GM19397 (cell line): ENCODE data around the gene CRYBG1.

Experiments used
- ATAC-seq: cut with Tn5 transposase; IDR thresholded peaks from one replicate; pipeline ENCODE4 v1.9.1; 2021; ENCODE audit warnings: mild to moderate bottlenecking, moderate library complexity; ENCODE audit not compliant: unreplicated experiment

CRYBG1 gene

DNA sequence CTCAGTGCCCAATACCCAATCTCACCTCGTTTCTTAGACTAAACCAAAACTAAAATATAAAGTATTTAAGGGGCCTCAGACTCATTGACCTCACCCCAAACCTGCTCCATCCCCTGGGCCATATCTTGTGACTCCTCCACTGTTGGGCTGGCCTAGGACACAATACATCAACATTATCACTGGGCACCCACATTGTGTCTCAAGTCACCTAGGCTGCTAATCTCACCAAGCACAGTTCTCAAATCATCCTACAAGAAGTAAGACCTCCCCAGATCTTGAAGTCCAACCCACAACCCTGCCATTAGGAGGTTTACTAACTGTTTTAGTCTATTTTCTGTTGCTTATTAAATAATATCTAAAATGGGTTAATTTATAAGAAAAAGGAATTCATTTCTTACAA, 96.2 kb downstream of the CRYBG1 start:
- ATAC-seq: no peak

DNA sequence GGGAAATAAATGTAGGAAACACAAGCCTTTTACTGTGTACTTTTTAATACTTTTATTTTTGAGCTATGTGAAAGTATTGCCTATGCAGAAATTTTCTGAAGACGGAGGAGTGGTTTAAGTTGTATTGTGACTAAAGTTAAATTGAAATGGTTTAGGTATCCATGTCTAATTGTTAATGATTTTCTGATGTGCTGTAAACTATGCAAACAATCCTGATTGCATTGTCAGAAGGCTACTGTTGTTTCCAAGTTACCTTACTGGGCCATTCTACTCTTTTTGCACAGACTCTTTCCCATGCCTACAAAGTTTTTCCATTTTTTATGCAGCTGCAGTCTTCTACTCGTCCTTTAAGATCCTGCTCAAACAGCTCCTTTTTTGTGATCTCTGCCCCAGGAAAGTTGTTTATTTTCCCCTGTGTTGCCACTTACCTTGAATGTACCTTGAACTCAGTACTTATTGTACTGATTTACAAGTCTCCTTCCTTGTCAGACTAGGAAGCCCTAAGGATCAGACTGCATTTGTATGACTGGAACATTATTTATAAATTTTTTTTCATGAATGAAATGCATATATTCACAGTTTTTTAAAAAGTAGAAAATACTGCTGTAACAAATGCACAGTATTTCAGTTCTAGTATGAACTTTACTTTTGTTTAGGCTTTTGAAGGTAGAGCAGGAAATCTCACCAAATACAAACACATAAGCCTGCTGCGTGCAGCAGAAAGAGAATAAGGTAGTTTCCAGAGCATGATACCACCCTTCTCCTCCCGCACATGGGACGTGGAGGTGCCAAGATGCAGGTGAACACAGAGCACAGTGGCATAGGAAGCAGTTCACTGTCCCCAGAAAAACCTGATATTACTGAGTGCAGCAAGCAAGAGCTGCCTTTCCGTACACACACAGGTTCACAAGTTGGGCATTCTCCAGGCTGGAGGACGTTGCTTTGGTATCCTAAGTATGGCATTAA, 97.8 kb downstream of the CRYBG1 start:
- ATAC-seq: no peak

DNA sequence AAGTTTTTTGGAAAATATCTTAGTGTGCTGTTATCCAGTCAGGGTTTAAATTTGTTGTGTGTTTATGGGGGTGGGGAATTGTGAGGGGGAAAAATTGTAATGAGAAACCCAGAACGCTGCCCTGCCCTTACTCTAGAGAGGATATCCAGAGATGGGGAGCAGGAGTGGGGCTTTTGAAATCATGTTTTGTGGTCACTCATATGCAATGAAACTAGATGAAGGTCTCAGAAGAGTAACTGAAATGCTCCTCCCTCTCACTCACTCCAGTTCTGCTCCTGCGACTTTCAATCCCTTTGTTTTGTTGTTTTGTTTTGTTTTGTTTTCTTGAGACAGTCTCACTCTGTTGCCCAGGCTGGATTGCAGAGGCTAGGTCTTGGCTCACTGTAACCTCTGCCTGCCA, 100.0 kb downstream of the CRYBG1 start:
- ATAC-seq: no peak

DNA sequence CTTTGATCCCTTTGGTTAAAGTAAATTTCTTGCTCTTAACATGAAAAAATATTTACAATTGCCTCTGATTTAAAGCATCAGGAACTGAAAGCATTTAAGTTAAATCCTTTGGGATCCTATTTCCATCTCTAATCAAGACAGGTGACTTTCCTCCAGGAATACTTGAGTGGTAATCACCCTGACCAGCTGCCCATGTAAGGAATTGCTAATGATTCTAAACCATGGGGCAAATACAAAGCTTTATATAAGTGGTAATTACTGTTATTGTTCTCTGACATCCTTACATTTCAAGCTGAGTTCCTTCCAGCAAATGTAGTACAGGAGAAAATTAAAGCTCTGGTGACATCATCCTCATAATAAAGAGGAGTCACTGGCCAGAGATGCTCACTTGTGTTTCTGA, 100.6 kb downstream of the CRYBG1 start:
- ATAC-seq: no peak

DNA sequence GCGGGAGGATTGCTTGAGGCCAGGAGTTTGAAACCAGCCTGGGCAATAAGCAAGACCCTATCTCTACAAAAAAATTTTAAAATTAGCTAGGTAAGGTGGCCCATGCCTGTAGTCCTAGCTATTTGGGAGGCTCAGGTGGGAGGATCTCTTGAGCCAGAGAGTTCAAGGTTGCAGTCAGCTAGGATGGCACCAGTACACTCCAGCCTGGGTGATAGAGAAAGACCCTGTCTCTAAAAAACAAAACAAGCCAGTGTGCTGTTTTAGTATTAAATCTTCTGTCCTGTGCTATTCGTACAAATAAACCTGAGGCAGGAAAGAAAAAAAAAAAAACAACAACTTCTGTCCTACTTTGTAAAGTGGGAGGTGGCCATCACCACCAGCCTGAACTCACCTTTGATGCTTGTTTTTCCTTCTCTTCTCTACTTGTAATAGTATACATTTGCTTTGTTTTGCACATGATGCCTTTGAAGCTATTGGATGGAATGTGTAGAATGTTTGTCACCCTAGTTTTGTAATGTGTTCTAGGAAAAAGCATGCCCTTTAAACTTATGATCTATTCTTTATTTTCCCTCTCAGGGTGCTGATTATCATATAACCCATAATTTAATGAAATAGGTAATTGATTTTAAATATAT, 102.5 kb downstream of the CRYBG1 start:
- no peak for ATAC-seq

DNA sequence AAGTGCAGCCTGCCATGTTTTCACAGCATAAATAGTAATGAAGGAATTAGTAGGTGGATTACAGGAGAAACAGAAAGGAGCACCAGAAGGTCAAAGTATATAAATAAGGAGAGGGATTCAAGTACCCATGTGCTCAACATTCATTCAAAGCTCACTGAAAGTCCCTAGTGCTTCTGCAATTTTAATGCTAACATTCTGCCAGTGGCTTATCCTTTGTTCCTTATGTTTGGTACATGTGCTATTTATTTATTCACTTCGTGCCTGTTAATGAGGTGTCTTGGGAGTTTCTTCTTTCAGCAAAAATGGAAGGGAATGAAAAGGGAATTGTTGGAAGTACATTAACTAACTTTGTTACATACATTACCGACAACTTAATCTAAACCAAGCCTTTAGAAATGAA, 105.7 kb downstream of the CRYBG1 start:
- ATAC-seq: no peak

DNA sequence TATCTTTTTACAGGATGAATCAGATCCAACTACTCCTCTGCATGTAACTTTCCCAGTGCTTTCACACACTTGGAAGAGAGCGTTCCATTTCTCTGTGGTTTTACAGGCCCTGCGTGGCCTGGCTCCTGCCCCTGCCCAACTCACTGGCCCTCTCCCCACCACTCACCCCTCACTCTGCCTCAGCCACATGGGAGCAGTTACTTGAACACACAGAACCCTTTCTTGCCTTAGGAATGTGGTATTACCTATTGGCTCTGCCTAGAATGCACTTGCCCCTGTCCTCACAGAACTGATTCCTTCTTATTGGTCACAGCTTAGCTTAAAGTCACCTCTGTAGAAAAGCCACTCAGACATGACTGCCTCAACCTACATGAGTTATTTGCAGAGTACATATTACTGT, 108.4 kb downstream of the CRYBG1 start:
- ATAC-seq: no peak

DNA sequence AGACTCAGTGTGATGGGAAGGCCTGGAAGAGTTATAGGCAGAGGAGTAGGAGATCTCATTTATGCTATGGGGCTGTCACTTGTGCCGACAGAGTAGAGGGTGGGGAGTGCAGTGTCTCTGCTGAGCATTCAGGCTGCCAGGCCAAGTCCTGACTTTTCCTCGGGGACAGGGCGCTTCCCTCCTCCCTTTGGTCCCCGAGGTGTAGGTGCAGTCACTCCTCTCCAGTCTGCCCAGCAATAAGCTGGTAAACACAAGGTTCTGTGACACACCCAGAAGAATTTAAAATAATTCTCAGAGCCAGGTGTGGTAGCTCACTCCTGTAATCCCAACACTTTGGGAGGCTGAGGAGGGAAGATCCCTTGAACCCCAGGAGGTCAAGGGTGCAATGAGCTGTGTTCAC, 109.4 kb downstream of the CRYBG1 start:
- no peak for ATAC-seq

DNA sequence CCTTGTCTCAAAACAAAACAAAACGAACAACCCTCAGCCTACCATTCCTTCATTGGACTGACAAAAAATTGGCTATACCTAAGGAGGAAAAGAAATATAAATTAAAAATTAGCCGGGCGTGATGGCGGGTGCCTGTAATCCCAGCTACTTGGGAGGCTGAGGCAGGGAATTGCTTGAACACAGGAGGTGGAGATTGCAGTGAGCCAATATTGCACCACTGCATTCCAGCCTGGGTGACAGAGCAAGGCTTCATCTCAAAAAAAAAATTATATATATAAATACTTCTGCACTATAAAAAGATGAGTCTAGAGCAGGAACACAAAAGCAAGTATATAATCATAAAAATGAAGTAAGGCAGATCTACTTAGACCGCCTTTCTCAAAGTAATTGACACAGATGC, 109.8 kb downstream of the CRYBG1 start:
- no peak for ATAC-seq

DNA sequence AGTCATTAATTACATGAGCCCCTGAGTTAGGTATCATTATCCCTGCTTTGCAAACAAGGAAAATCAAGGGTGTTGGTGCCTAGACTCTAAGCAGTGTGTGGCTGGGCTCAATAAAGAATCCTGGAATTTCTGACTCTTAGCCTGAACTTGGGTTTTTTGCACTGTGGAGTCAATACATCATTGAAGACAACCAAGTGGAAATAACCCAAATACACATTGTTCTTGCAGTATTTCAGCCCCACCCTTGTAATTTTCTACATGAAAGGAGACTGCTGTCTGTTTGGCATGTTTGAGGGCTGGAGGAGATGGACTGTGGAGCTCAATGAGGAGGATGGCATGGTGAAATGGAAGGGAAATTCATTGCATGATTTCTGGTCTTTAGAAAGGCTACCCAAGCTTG, 110.3 kb downstream of the CRYBG1 start:
- ATAC-seq: no peak

DNA sequence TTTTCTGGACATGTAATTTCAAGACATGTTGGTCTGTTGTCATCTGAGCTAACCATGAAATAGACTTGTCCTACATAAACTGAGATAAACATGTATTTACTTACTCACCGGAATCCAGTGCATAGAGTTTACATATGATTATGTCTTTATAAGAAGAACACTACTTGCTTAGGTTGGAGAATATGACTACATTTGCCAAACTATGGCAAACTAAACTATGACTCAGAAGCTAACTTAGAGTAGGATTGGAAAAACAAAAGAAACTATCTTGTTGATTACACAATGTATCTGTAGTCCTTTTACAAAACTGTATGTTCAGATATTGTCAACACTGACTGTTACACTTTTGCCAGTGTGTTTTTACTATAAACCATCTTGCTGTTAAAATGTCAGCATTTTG, 113.3 kb downstream of the CRYBG1 start:
- no peak for ATAC-seq

DNA sequence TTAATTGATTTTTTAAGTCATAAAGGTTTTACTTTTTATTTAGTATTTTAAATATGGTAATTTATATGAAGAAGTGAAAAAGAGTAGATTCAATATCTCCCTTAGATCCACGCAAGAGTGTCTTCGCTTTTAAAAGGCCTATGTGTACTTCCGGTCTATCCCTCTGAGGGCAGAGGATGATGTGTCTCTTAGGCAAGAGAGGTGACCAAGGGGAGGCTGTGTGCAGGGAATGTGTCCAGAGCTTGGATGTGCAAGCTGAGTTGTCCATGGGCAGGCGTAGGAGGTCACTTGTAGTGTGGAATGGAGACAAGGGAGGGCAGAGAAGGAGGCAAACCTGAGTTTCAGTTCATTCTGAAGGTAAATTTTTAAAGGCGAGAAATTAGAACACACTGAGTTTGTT, 113.9 kb downstream of the CRYBG1 start:
- no peak for ATAC-seq

DNA sequence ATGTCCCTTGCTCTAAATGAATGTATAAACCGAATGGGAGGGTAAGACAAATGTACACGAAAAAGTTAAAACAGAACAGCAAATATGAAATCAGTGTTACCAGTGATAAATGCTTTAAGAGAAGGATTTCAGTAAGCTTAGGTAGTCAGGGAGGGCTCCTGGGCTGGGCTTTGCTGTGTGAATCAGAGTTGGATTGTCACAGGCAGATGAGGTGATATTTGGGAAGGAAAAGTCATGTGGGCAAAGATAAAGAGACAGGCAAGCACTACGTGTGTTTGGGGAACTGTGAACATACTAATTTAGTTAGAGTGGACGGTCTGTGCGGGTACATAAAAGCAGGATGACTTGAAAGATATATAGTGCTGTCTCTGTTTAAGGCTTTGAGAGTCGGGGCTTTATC, 114.8 kb downstream of the CRYBG1 start:
- no peak for ATAC-seq

DNA sequence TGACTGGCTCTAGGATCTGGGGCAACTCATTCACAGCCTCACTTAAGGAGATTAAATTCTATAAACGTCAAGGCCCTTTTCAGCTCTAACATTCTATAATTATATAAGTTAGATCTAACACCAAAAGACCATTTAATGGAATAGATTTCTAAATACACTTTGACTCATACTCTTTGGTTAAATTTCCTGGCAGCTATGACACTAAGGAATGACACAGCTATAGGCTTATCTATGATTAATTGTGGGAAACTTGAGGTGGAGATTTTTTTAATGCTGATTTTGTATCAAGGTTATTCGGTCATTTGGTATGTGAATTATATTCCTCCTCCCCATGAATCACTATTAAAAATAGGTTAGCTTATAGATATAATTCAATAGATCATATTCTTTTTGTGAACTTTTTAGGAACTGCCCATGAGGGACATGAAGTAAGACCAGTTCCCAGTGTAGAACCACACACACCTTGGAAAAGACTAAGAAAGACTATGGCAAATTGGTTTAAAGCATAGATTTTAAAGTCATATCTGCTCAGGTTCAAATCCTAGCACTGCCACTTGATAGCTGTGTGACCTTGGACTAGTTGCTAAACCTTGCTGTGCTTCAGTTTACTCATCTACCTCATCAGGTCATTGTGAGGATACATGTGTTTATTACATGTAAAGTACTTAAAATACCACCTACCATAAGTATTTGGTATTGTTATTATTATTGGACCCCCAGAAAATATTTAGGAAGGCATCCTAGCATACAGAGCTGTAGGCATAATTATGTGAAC, 116.0 kb downstream of the CRYBG1 start:
- ATAC-seq: no peak

DNA sequence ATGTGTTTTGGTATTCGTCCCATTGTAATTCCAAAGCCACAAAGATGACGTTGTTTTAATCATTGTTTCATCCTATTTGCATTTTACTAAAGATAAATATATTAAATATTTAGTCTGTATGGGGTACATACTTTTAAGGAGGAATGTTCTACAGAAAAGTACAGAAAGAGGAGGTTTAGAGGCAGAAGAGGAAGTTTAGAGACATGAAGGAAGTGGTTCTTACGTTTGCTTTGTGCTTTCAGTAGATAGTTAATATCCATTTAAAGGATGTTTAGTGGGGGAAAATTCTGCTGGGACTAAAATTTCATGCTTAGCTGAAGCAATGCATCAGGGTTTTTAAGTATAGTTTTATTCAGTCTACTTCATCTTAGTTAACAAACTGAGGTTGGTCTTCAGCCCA, 116.6 kb downstream of the CRYBG1 start:
- ATAC-seq: no peak

DNA sequence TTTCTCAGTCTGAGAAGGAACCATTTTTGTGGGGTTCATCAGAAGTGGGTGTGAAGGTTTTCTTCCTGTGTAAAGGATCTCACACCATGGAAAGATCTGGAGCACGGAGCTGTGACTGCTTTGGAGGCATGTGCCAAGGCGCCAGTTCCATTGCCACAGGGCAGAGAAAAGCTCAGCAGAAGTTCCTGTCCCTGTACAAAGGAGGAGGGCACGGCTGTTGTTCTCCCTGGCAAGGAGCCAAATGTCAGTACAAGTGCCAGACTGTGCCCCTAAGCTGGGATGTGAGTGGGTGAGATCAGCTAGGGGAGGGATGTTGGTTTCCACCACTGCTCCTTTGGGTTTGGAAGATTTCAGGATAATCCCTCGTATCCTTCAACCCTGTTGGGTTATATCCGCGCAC, 117.3 kb downstream of the CRYBG1 start:
- no peak for ATAC-seq

DNA sequence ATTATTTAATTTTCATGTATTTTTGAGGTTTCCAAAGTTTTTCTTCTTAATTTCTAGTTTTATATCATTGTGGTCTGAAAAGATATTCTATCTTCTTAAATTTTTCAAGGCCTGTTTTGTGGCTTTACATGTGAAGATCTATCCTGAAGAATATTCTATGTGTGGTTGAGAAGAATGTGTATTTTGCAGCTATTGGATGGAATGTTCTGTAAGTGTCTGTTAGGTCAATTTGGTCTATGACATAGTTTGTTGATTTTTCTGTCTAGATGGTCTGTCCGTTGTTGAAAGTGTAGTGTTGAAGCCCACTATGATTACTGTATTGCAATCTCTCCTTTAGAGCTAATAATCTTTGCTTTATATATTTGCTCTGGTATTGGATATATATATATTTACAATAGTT, 125.7 kb downstream of the CRYBG1 start:
- ATAC-seq: no peak

DNA sequence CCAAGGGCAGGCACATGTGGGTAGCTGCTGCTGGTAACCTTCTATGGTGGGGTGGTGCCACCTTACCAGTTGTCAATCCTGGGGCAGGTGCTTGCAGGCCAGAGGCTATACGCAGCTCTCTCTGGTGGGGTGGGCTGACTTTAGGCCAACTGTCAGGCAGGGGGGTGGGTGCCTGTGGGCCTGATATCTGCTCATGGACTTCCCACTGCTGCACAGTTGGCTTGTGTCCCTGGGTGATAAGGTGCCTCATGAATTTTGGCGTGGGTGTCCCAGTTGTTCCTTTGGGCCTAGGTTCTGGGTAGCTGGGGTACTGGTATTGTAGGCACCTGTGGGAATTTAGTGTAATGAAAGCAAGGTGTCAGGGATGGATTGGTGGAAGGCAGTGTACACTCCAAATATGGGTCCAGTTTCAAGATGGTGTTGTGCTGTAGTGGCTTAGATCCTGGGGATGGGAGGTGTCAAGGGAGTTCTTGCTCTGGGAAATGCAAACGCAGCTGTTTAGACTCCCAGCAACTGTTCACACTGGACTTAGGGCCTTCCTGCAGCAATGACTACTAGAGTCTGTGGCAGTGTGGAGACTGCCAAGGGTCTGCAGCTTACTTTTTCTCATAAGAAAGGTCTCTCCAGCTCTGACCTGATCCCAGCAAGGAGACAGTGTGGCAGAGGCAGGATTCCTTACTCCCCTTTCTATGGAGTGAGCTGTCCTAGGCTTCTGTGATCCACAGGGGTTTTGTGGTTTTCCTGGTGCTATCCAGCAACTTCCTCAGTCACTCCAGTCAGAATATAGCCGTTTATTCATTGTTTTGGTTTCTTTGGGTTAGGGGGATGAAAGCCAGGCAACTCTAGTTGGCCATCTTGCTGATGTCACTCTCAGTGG, 128.2 kb downstream of the CRYBG1 start:
- ATAC-seq: no peak

DNA sequence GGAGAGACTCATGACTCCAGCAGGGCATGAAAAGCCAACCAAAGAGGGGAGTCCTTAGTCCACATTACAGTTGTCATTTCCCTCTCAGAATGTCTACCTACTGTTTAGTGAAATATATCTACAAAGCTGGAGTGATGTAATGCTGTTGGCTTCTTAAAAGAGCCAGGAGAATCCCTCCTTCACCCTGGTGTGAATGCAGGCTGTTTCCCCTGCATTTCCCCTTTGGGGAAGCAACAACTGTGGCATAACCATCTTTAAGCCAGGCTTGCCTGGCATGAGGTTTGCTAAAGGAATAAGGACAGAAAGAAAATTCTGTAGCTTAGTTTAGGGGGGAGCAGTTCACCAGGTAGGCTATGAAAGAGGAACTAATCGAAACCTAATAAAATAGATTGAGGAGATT, 129.5 kb downstream of the CRYBG1 start:
- no peak for ATAC-seq

DNA sequence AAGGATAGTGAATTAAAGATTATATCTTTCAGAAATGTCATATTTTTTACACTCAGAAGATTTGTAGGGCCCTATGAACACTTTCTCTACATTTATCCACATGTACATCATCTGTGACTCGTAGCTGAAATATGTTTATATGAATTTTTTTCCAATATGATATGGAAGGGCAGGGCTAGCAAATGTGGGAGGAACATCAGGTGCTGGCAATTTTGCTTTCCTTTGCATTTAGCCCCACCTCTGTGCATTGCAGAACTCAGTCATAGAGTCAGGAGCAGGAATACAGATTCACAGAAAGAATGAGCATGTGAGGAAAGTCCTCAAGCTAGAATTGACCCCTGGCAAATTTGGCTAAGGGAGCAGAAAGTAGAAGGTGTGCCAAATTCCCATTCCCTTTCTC, 129.9 kb downstream of the CRYBG1 start:
- no peak for ATAC-seq

DNA sequence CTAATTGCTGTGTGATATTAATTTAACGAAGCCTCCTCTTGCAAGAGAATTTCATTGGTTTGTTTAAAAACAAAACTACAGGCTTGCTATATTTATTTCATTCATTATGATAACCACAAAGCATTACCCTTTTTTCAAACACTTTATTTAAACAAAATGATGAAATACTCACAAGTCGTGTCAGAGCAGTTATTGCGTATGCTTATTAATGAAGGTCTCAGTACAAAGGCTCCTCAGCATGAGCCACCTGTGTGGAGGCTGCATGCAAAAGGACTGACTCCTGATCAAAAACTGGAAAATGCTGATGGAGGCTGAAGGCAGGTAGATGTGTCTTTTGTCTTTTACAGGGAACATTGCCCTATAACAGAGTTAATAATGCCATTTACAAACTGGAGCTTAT, 130.5 kb downstream of the CRYBG1 start:
- no peak for ATAC-seq
